Suprapubic skin (tissue), 4 donors: ENCODE measurements around the gene MAPK11.

Experiments used
- CTCF ChIP-seq, 2 donors: fragments of 200-600 bp in 1 of 2; fragments of 450-650 bp in 1 of 2; sonication (generic) in 1 of 2; IDR thresholded peaks; one replicate each; pipeline ENCODE4 v1.5.1; 2016 to 2019; ENCODE audit warnings: antibody characterized with exemption in 2 of 2, mild to moderate bottlenecking in 1 of 2, moderate library complexity in 1 of 2
- POLR2A ChIP-seq, 2 donors: fragments of 450-650 bp; IDR thresholded peaks; one replicate each; pipeline ENCODE4 v1.6.1; 2017; ENCODE audit warnings: antibody characterized with exemption in 2 of 2, mild to moderate bottlenecking in 2 of 2, moderate library complexity in 2 of 2
- POLR2AphosphoS5 ChIP-seq, 3 donors: sonication (generic); formaldehyde crosslinking; IDR thresholded peaks; one replicate each; pipeline ENCODE4 v1.6.1; 2017; ENCODE audit warnings: antibody characterized with exemption in 3 of 3

GRCh38 chr22:50274311-50274710, 4.1 kb upstream of the MAPK11 start:
- peak in 1 of 2 donors; percentile 33 for TF ChIP-seq CTCF (IDR thresholded peaks at IDR 0.05)
- TF ChIP-seq POLR2AphosphoS5 (IDR thresholded peaks at IDR 0.05): no peak
- no peak for TF ChIP-seq POLR2A (IDR thresholded peaks at IDR 0.05)
